HG03135 (cell line): ENCODE data around the gene SLC26A11.
A peak's percentile ranks its signal among the peaks of the same experiment; 100 is the strongest.
"Not testable (repeated sequence)": the region's sequence is repeated elsewhere in the genome, so short reads cannot be mapped to it uniquely, and the experiment has no call there.

Experiments
- ATAC-seq: cut with Tn5 transposase; IDR thresholded peaks from one replicate; pipeline ENCODE4 v1.9.1; 2021; ENCODE audit warnings: mild to moderate bottlenecking, moderate library complexity; ENCODE audit not compliant: unreplicated experiment

SLC26A11 gene

GRCh38 chr17:80259457-80260068, 39.3 kb downstream of the SLC26A11 start:
- ATAC-seq = no peak

GRCh38 chr17:80260069-80260535, 39.9 kb downstream of the SLC26A11 start:
- no peak for ATAC-seq

- no peak for ATAC-seq
These were observed 40.5 kb downstream of the SLC26A11 start, which contains the start of gene RNF213 for GRCh38 chr17:80260791-80261158. RNF213 (plus strand) TSS chr17:80260852; CDS start chr17:80263682, 2,830 bp downstream.

- no peak for ATAC-seq
These were observed 41.1 kb downstream of the SLC26A11 start for GRCh38 chr17:80261159-80261894.

GRCh38 chr17:80261895-80262279, 41.7 kb downstream of the SLC26A11 start:
- ATAC-seq = no peak

GRCh38 chr17:80262291-80262690, 42.1 kb downstream of the SLC26A11 start:
- ATAC-seq = no peak

- no peak for ATAC-seq
These were observed 42.6 kb downstream of the SLC26A11 start for GRCh38 chr17:80262775-80263244.

- peak; percentile 46 for ATAC-seq
These were observed 43.3 kb downstream of the SLC26A11 start for GRCh38 chr17:80263253-80264204.

GRCh38 chr17:80264205-80265075, 44.2 kb downstream of the SLC26A11 start:
- ATAC-seq = no peak

GRCh38 chr17:80265205-80266068, 45.2 kb downstream of the SLC26A11 start:
- ATAC-seq = no peak

GRCh38 chr17:80267391-80267790, 47.2 kb downstream of the SLC26A11 start:
- ATAC-seq = no peak

GRCh38 chr17:80268427-80268826, 48.2 kb downstream of the SLC26A11 start:
- no peak for ATAC-seq

GRCh38 chr17:80269405-80269807, 49.2 kb downstream of the SLC26A11 start:
- no peak for ATAC-seq

GRCh38 chr17:80270104-80270503, 49.9 kb downstream of the SLC26A11 start:
- ATAC-seq = no peak

GRCh38 chr17:80270836-80271235, 50.6 kb downstream of the SLC26A11 start:
- ATAC-seq = no peak

GRCh38 chr17:80272366-80272765, 52.1 kb downstream of the SLC26A11 start:
- no peak for ATAC-seq

- ATAC-seq = no peak
These were observed 54.1 kb downstream of the SLC26A11 start for GRCh38 chr17:80274331-80274730.

GRCh38 chr17:80274871-80275449, 54.7 kb downstream of the SLC26A11 start:
- ATAC-seq = no peak

GRCh38 chr17:80275857-80276256, 55.6 kb downstream of the SLC26A11 start:
- not testable (repeated sequence) for ATAC-seq
